CD4-positive, alpha-beta T cell (primary cell): ENCODE measurements around the gene FOXN1. TPM values are rescaled to one million over a fixed set of nuclear protein-coding genes. Genes with fewer than 3 reads are reported as not detected.
"Not testable (repeated sequence)": the region's sequence is repeated elsewhere in the genome, so short reads cannot be mapped to it uniquely, and the experiment has no call there.

Experiments used
- ATAC-seq: fragments of 200-7000 bp; cut with Tn5 transposase; one replicate; pipeline ENCODE4 v1.10.0; 2022; ENCODE audit warnings: mild to moderate bottlenecking; ENCODE audit not compliant: poor library complexity
- CTCF ChIA-PET: fragments of 350-600 bp; sonication (Branson Sonifier 250); formaldehyde crosslinking; loops from one replicate; lab custom pipeline; 2021; ENCODE audit warnings: antibody characterized with exemption, inconsistent platforms; lab: Charles Lee
- POLR2A ChIA-PET: fragments of 350-600 bp; sonication (Branson Sonifier 250); formaldehyde crosslinking; loops from one replicate; lab custom pipeline; 2021; ENCODE audit warnings: antibody characterized with exemption, inconsistent platforms; lab: Charles Lee
- DNase-seq, 14 experiments: peaks; one replicate each; pipeline ENCODE4 v3.0.0-alpha.2; 2013 to 2020; ENCODE audit warnings: mixed read lengths in 2 of 14
- H3K27ac ChIP-seq, 2 donors: one replicate each; pipeline versions ENCODE4 v1.5.1 to v1.7.0; 2013; ENCODE audit warnings: low read length in 2 of 2, low read depth in 1 of 2, mild to moderate bottlenecking in 1 of 2
- H3K27me3 ChIP-seq, 2 experiments: 1 replicate in 1 of 2; 2 replicates in 1 of 2; pipeline versions ENCODE4 v1.6.1 to v1.7.0; 2013; ENCODE audit warnings: low read length in 2 of 2, control low read depth in 1 of 2, mild to moderate bottlenecking in 1 of 2, moderate library complexity in 1 of 2; ENCODE audit not compliant: insufficient read depth in 2 of 2, control insufficient read depth in 1 of 2
- H3K36me3 ChIP-seq: one replicate; pipeline ENCODE4 v1.6.1; 2013; ENCODE audit warnings: low read length, control low read depth; ENCODE audit not compliant: insufficient read depth
- H3K4me1 ChIP-seq: one replicate; pipeline ENCODE4 v1.6.1; 2013; ENCODE audit warnings: low read length, control low read depth; ENCODE audit not compliant: insufficient read depth
- H3K4me3 ChIP-seq: one replicate; pipeline ENCODE4 v1.5.1; 2013; ENCODE audit warnings: mild to moderate bottlenecking, low read length, moderate library complexity
- H3K9me3 ChIP-seq, 2 experiments: 1 replicate in 1 of 2; 2 replicates in 1 of 2; pipeline versions ENCODE4 v1.6.1 to v1.7.0; 2013; ENCODE audit warnings: low read length in 2 of 2, mild to moderate bottlenecking in 2 of 2, control low read depth in 1 of 2, moderate library complexity in 1 of 2; ENCODE audit not compliant: control insufficient read depth in 1 of 2, insufficient read depth in 1 of 2
- H3K27ac Mint-ChIP-seq: one replicate; pipeline ENCODE4 v1.8.0; 2020; ENCODE audit warnings: mixed read lengths
- H3K27me3 Mint-ChIP-seq: one replicate; pipeline ENCODE4 v1.8.0; 2021; ENCODE audit warnings: mixed read lengths
- H3K36me3 Mint-ChIP-seq: one replicate; pipeline ENCODE4 v1.8.0; 2021; ENCODE audit warnings: low read depth, mixed read lengths
- H3K4me1 Mint-ChIP-seq: one replicate; pipeline ENCODE4 v1.8.0; 2021; ENCODE audit warnings: low read depth, mixed read lengths
- H3K4me3 Mint-ChIP-seq: one replicate; pipeline ENCODE4 v1.8.0; 2020; ENCODE audit warnings: mild to moderate bottlenecking, mixed read lengths
- H3K9me3 Mint-ChIP-seq: one replicate; pipeline ENCODE4 v1.8.0; 2020; ENCODE audit warnings: mixed read lengths
- intact Hi-C, 2 experiments: fragments of 100-400 bp; cut with DNase I in 1 of 2; cut with micrococcal nuclease in 1 of 2; formaldehyde crosslinking; loops; one replicate each; pipeline versions ENCODE4 v1.15.1 to v1.9.0; 2023 to 2025; cut with DNase I, micrococcal nuclease
- total RNA-seq, 174 experiments: library from RNA in 2 of 174; stranded (reverse) in 2 of 174; gene quantifications; one replicate each; pipeline ENCODE4 v1.2.3 and lab custom pipeline; 2021 to 2026
- TF ChIP-seq, protein P1 (sequence below): fragments of 200-600 bp; IDR thresholded peaks from one replicate; pipeline ENCODE4 v1.8.0; 2022; ENCODE audit warnings: antibody characterized with exemption, mild to moderate bottlenecking

FOXN1 gene
- total RNA-seq, 2 experiments from 2014 or later, result not detected

DNA sequence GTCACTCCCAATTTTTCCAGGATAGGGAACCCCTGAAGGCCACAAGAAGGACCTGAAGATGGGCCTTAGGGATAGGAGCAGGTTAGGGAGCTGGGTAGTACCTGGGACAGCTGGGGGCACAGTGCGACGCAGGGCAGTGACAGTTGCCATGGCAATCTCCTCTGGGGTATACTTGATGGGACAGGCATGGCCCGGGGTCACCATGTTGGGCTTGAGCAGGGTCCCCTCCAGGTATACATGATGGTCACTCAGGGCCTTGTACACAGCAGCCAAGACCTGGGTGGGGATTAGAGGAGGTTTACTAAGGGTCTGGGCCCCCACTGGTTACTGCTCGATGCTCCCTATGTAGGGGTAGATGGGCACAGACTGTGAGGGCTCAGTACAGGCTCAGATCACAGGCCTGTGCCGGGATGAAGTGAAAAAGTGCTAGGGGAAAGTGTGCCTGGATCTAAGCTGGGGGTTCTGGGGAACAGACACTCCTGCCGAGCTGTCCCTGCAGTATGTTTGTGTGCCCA lies 67.9 kb downstream of the FOXN1 start:
- Mint-ChIP-seq H3K27ac (peak overlapping the region; percentile 24), H3K4me1 (peaks cover 55% of the 10 kb centered on the region), H3K27me3 (no peaks in the 10 kb centered on the region), H3K36me3 (peaks cover 30% of the 10 kb centered on the region), H3K4me3 (peak overlapping the region; percentile 54), H3K9me3 (no peaks in the 10 kb centered on the region)
- no peak for DNase-seq
- TF ChIP-seq, protein P1, sequence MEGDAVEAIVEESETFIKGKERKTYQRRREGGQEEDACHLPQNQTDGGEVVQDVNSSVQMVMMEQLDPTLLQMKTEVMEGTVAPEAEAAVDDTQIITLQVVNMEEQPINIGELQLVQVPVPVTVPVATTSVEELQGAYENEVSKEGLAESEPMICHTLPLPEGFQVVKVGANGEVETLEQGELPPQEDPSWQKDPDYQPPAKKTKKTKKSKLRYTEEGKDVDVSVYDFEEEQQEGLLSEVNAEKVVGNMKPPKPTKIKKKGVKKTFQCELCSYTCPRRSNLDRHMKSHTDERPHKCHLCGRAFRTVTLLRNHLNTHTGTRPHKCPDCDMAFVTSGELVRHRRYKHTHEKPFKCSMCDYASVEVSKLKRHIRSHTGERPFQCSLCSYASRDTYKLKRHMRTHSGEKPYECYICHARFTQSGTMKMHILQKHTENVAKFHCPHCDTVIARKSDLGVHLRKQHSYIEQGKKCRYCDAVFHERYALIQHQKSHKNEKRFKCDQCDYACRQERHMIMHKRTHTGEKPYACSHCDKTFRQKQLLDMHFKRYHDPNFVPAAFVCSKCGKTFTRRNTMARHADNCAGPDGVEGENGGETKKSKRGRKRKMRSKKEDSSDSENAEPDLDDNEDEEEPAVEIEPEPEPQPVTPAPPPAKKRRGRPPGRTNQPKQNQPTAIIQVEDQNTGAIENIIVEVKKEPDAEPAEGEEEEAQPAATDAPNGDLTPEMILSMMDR, result no peak
- Histone ChIP-seq H3K9me3 (no peaks in the 10 kb centered on the region), H3K27ac (no peak overlapping the region), H3K4me3 (no peak overlapping the region), H3K4me1 (peaks cover 55% of the 10 kb centered on the region), H3K36me3 (no peaks in the 10 kb centered on the region), H3K27me3 (no peaks in the 10 kb centered on the region)
- ChIA-PET POLR2A (interaction anchor here (4.4 kb wide), 1 partner anchor 25 kb away, joined by 70 read pairs; the partner anchor contains the start of gene SPAG5), CTCF (no interaction called here)
- intact Hi-C loops, result loop anchor here in 1 of 2 experiments (10.0 kb wide), 1 partner anchor 381 kb away; the partner anchor contains the start of gene PHF12
- ATAC-seq, result no peak

DNA sequence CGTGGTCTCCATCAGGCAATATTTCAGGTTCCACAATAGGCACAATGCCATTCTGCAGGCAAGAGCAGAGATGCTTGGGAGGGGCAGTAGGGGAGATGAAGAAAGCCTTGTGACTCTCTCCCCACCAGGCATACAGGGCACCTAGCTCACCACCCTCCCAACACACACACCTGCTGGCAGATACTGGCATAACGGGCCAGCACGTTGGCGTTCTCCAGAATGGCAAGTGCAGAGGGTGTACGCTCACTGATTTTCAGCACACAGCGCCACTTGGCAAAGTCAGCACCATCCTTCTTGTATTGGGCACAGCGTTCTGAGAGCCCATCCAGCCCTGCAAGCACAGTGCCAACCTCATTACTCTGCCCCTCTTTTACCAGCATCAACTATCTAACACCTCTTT lies 68.4 kb downstream of the FOXN1 start:
- no peaks in the 10 kb centered on the region for H3K27me3 ChIP-seq
- H3K27me3 Mint-ChIP-seq, result no peaks in the 10 kb centered on the region
- peaks cover 50% of the 10 kb centered on the region for H3K4me1 ChIP-seq
- peaks cover 28% of the 10 kb centered on the region for H3K36me3 Mint-ChIP-seq
- intact Hi-C loops, result loop anchor here in 1 of 2 experiments (10.0 kb wide), 1 partner anchor 380 kb away; the partner anchor contains the start of gene PHF12
- POLR2A ChIA-PET, result no interaction called here
- no peak for ATAC-seq
- peaks cover 51% of the 10 kb centered on the region for H3K4me1 Mint-ChIP-seq
- peak overlapping the region; percentile 24 for H3K27ac Mint-ChIP-seq
- TF ChIP-seq, protein P1, result no peak
- no peak overlapping the region for H3K4me3 ChIP-seq
- no peaks in the 10 kb centered on the region for H3K9me3 Mint-ChIP-seq
- no peaks in the 10 kb centered on the region for H3K9me3 ChIP-seq
- no peak overlapping the region for H3K27ac ChIP-seq
- H3K36me3 ChIP-seq, result no peaks in the 10 kb centered on the region
- DNase-seq, result peak in 3 of 14 experiments; percentile 18 to 57 (median 41)
- CTCF ChIA-PET, result no interaction called here
- peak overlapping the region; percentile 54 for H3K4me3 Mint-ChIP-seq

DNA sequence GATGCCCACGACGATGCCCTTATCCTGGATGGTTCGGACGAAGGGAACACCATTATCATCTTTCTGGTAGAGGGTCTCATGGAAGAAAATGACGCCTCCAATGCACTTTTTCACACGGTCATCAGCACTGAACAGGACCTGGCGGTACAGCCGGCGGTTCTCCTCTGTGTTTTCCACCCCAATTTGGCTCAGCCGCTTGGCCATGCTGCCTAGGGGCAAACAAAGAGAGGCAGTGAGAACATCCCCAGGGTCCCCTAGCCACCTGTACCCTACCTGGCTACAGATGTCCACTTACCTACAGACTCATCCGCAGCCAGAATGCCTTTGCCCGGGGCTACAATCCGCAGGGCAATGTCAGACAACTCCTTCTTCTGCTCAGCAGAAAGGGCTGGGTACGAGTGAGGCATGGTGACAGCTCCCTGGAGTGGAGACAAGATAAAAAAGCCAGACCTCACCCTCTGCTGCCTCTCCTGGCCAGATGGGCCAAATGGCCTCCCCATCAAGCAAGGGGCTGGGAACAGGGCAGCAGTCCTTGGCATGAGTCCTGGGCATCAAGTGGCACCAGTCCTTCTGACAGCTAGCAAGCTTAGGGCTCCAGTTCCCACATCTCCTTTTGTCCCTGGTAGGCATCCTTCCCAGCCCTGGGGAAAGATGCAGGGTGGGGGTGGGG lies 69.1 kb downstream of the FOXN1 start:
- H3K27me3 Mint-ChIP-seq, result no peaks in the 10 kb centered on the region
- no peaks in the 10 kb centered on the region for H3K9me3 Mint-ChIP-seq
- H3K4me3 Mint-ChIP-seq, result peak overlapping the region; percentile 87
- Histone ChIP-seq H3K9me3 (no peaks in the 10 kb centered on the region), H3K4me3 (no peak overlapping the region), H3K36me3 (no peaks in the 10 kb centered on the region), H3K27ac (no peak overlapping the region), H3K27me3 (no peaks in the 10 kb centered on the region), H3K4me1 (peaks cover 46% of the 10 kb centered on the region)
- no peak for DNase-seq
- ChIA-PET POLR2A (no interaction called here), CTCF (no interaction called here)
- H3K36me3 Mint-ChIP-seq, result peaks cover 25% of the 10 kb centered on the region
- intact Hi-C loops, result loop anchor here in 1 of 2 experiments (5.0 to 10.0 kb wide), 2 partner anchors 67 to 380 kb away; partner anchors contain the start of gene PHF12
- peaks cover 45% of the 10 kb centered on the region for H3K4me1 Mint-ChIP-seq
- H3K27ac Mint-ChIP-seq, result no peak overlapping the region
- ATAC-seq, result no peak
- TF ChIP-seq, protein P1, result no peak

DNA sequence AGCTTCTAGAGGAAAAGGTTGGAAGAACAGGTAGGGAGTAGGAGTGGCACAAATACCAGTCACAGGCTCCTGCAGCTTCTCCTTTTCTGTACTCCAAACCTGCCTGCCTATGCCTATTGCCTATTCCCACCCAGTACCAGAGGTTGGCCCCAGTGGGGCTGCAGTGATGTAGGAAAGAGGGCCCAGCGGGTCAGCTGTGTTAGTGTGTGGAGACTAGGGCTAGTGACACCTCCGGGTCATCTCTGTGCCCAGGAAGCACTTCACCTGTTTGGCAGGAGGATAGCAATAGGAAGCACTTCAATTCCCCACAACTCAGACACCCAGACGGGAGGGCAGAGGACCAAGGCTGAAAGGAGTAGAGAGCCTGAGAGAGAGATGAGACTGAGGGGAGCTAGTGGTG lies 69.9 kb downstream of the FOXN1 start:
- H3K4me1 ChIP-seq, result peaks cover 39% of the 10 kb centered on the region
- peak overlapping the region; percentile 87 for H3K4me3 Mint-ChIP-seq
- peak overlapping the region; percentile 77 for H3K27ac Mint-ChIP-seq
- not testable (repeated sequence) for H3K27me3 Mint-ChIP-seq, H3K9me3 Mint-ChIP-seq, H3K36me3 ChIP-seq, H3K9me3 ChIP-seq, H3K4me3 ChIP-seq, H3K27ac ChIP-seq, ATAC-seq, DNase-seq, H3K27me3 ChIP-seq
- CTCF ChIA-PET, result interaction anchor here (0.7 kb wide), 1 partner anchor 68 kb away, joined by 3 read pairs; no protein-coding TSS in a partner anchor
- H3K36me3 Mint-ChIP-seq, result peaks cover 18% of the 10 kb centered on the region
- H3K4me1 Mint-ChIP-seq, result peaks cover 38% of the 10 kb centered on the region
- intact Hi-C loops, result loop anchor here (1.0 to 10.0 kb wide), 5 partner anchors 23 to 379 kb away; partner anchors contain the start of genes UNC119 (in 2 of the 2), PHF12 (in 1 of the 2) and SPAG5 (in 1 of the 2)
- POLR2A ChIA-PET, result interaction anchor here (1.2 to 2.1 kb wide), 10 partner anchors 17 to 191 kb away, joined by 3 to 36 read pairs (median 6); partner anchors contain the start of genes BLTP2, SPAG5 and UNC119
